SK-N-SH treated with all-trans-retinoic acid at 6 μM for 48 hours (cell line): Measurements from ENCODE around the gene MDH1B.

Experiments
- ATAC-seq: fragments of 200-7000 bp; cut with Tn5 transposase; 3 replicates; pipeline ENCODE4 v1.9.1; 2020; ENCODE audit warnings: mild to moderate bottlenecking, moderate library complexity
- BACH2 ChIP-seq: fragments of 250-450 bp; sonication (Bioruptor Pico); IDR thresholded peaks from 2 replicates; pipeline ENCODE4 v1.9.0; 2021; ENCODE audit warnings: mild to moderate bottlenecking, borderline replicate concordance
- CREB5 ChIP-seq: fragments of 250-450 bp; sonication (Bioruptor Pico); IDR thresholded peaks from 2 replicates; pipeline ENCODE4 v1.5.1; 2020; ENCODE audit warnings: low read depth, mild to moderate bottlenecking, moderate library complexity
- CSDC2 ChIP-seq: fragments of 250-450 bp; sonication (Bioruptor Pico); IDR thresholded peaks from 2 replicates; pipeline ENCODE4 v1.5.0; 2020; ENCODE audit warnings: mild to moderate bottlenecking, moderate library complexity
- CSRNP3 ChIP-seq: fragments of 250-450 bp; sonication (Bioruptor Pico); IDR thresholded peaks from 2 replicates; pipeline ENCODE4 v1.5.1; 2021; ENCODE audit warnings: mild to moderate bottlenecking, moderate library complexity
- ESRRG ChIP-seq: fragments of 250-450 bp; sonication (Bioruptor Pico); IDR thresholded peaks from 2 replicates; pipeline ENCODE4 v1.6.1; 2021; ENCODE audit warnings: mild to moderate bottlenecking
- GLIS3 ChIP-seq: fragments of 250-450 bp; sonication (Bioruptor Pico); IDR thresholded peaks from 2 replicates; pipeline ENCODE4 v1.5.0; 2020; ENCODE audit warnings: mild to moderate bottlenecking, moderate library complexity
- ISL1 ChIP-seq: fragments of 250-450 bp; sonication (Bioruptor Pico); IDR thresholded peaks from 2 replicates; pipeline ENCODE4 v2.1.2; 2022; ENCODE audit warnings: mild to moderate bottlenecking, moderate library complexity
- OSR1 ChIP-seq: fragments of 250-450 bp; sonication (Bioruptor Pico); IDR thresholded peaks from 2 replicates; pipeline ENCODE4 v1.8.0; 2022; ENCODE audit warnings: moderate library complexity, mild to moderate bottlenecking, inconsistent platforms
- PATZ1 ChIP-seq: fragments of 250-450 bp; sonication (Bioruptor Pico); IDR thresholded peaks from 2 replicates; pipeline ENCODE4 v1.8.0; 2020; ENCODE audit warnings: mild to moderate bottlenecking, moderate library complexity, borderline replicate concordance
- POU6F1 ChIP-seq: fragments of 250-450 bp; sonication (Bioruptor Pico); IDR thresholded peaks from 2 replicates; pipeline ENCODE4 v1.8.0; 2021; ENCODE audit warnings: low read depth, mild to moderate bottlenecking, moderate library complexity, borderline replicate concordance
- PPARA ChIP-seq: fragments of 250-450 bp; sonication (Bioruptor Pico); IDR thresholded peaks from 2 replicates; pipeline ENCODE4 v1.5.0; 2020; ENCODE audit warnings: mild to moderate bottlenecking, borderline replicate concordance
- RARB ChIP-seq: fragments of 250-450 bp; sonication (Bioruptor Pico); IDR thresholded peaks from 2 replicates; pipeline ENCODE4 v1.8.0; 2021; ENCODE audit warnings: mild to moderate bottlenecking, moderate library complexity
- SNAI2 ChIP-seq: fragments of 250-450 bp; sonication (Bioruptor Pico); IDR thresholded peaks from 2 replicates; pipeline ENCODE4 v1.5.0; 2020; ENCODE audit warnings: mild to moderate bottlenecking, moderate library complexity
- TCF4 ChIP-seq: fragments of 250-450 bp; sonication (Bioruptor Pico); IDR thresholded peaks from 2 replicates; pipeline ENCODE4 v1.8.0; 2021; ENCODE audit warnings: mild to moderate bottlenecking, moderate library complexity, borderline replicate concordance
- TOX ChIP-seq: fragments of 250-450 bp; sonication (Bioruptor Pico); IDR thresholded peaks from 2 replicates; pipeline ENCODE4 v1.8.0; 2021; ENCODE audit warnings: mild to moderate bottlenecking, moderate library complexity, borderline replicate concordance
- TSHZ2 ChIP-seq: fragments of 250-450 bp; sonication (Bioruptor Pico); IDR thresholded peaks from 2 replicates; pipeline ENCODE4 v1.5.0; 2020; ENCODE audit warnings: mild to moderate bottlenecking, moderate library complexity
- ZC3H10 ChIP-seq: fragments of 250-450 bp; sonication (Bioruptor Pico); IDR thresholded peaks from 2 replicates; pipeline ENCODE4 v1.5.1; 2021; ENCODE audit warnings: mild to moderate bottlenecking, moderate library complexity
- ZNF565 ChIP-seq: fragments of 450-650 bp; formaldehyde crosslinking; conservative IDR thresholded peaks from 2 replicates; pipeline ENCODE4 v1.5.0; 2020; ENCODE audit warnings: low read depth, mild to moderate bottlenecking, moderate library complexity
- ZNF70 ChIP-seq: fragments of 450-650 bp; formaldehyde crosslinking; IDR thresholded peaks from 2 replicates; pipeline ENCODE4 v1.5.0; 2020; ENCODE audit warnings: mild to moderate bottlenecking, moderate library complexity
- ZNF8 ChIP-seq: fragments of 450-650 bp; formaldehyde crosslinking; IDR thresholded peaks from 2 replicates; pipeline ENCODE4 v1.5.0; 2020; ENCODE audit warnings: mild to moderate bottlenecking, moderate library complexity

MDH1B gene

GRCh38 chr2:206801418-206802189 lies 36.5 kb upstream of the MDH1B start (continued):
- TF ChIP-seq POU6F1 (CRISPR knock-in tag), result no peak
- no peak for TF ChIP-seq TOX (CRISPR knock-in tag)
- TF ChIP-seq, all 23 proteins: peak for 0

GRCh38 chr2:206800506-206801417 lies 35.6 kb upstream of the MDH1B start:
- TF ChIP-seq ZNF70 (CRISPR knock-in tag) (no peak), ZNF8 (CRISPR knock-in tag) (no peak), ESRRG (CRISPR knock-in tag) (no peak), PPARA (CRISPR knock-in tag) (no peak), GLIS3 (CRISPR knock-in tag) (no peak), OSR1 (CRISPR knock-in tag) (no peak), ZC3H10 (CRISPR knock-in tag) (no peak), CSRNP3 (CRISPR knock-in tag) (no peak), SNAI2 (CRISPR knock-in tag) (no peak), ZNF565 (CRISPR knock-in tag) (no peak), CREB5 (no peak), POU6F1 (CRISPR knock-in tag) (no peak), TCF4 (CRISPR knock-in tag) (no peak), RARB (CRISPR knock-in tag) (no peak)
- ATAC-seq, result peak; percentile 93

GRCh38 chr2:206799083-206799482 lies 34.0 kb upstream of the MDH1B start:
- ATAC-seq, result no peak
- TF ChIP-seq BACH2 (CRISPR knock-in tag), result no peak
- TF ChIP-seq ZNF565 (CRISPR knock-in tag), result no peak
- no peak for TF ChIP-seq TSHZ2 (CRISPR knock-in tag)
- TF ChIP-seq POU6F1 (CRISPR knock-in tag), result no peak
- no peak for TF ChIP-seq ZC3H10 (CRISPR knock-in tag)
- no peak for TF ChIP-seq CSRNP3 (CRISPR knock-in tag)
- TF ChIP-seq PPARA (CRISPR knock-in tag), result no peak
- TF ChIP-seq ZNF8 (CRISPR knock-in tag), result no peak
- no peak for TF ChIP-seq TCF4 (CRISPR knock-in tag)
- TF ChIP-seq GLIS3 (CRISPR knock-in tag), result no peak
- no peak for TF ChIP-seq ISL1 (CRISPR knock-in tag)
- no peak for TF ChIP-seq CSDC2 (CRISPR knock-in tag)
- TF ChIP-seq PATZ1 (CRISPR knock-in tag), result no peak
